Measurements from ENCODE around the gene SYK.

Gene SYK

GRCh38 chr9:90834828-90835595 lies 33.4 kb downstream of the SYK start:
- no peaks in the 10 kb centered on the region for H3K27me3 ChIP-seq (ENCODE audit: control insufficient read depth, insufficient read depth, low read length)
- H3K36me3 ChIP-seq (ENCODE audit: control insufficient read depth, insufficient read depth, low read length), result no peaks in the 10 kb centered on the region
- H3K27ac ChIP-seq (ENCODE audit: low read depth, low read length), result no peak overlapping the region
- H3K4me3 ChIP-seq (ENCODE audit: low read length), result no peak overlapping the region
- H3K4me1 ChIP-seq (ENCODE audit: control insufficient read depth, insufficient read depth, low read length), result no peaks in the 10 kb centered on the region
- no peak overlapping the region for H3K9ac ChIP-seq (ENCODE audit: low read length)

- Histone ChIP-seq H3K4me1 (ENCODE audit: control insufficient read depth, insufficient read depth, low read length) (no peaks in the 10 kb centered on the region), H3K4me3 (ENCODE audit: low read length) (no peak overlapping the region), H3K9ac (ENCODE audit: low read length) (no peak overlapping the region), H3K36me3 (ENCODE audit: control insufficient read depth, insufficient read depth, low read length) (no peaks in the 10 kb centered on the region), H3K27ac (ENCODE audit: low read depth, low read length) (no peak overlapping the region), H3K27me3 (ENCODE audit: control insufficient read depth, insufficient read depth, low read length) (no peaks in the 10 kb centered on the region)
Measured at GRCh38 chr9:90836411-90837080, 34.9 kb downstream of the SYK start.

GRCh38 chr9:90838098-90838497 lies 36.5 kb downstream of the SYK start:
- H3K27me3 ChIP-seq (ENCODE audit: control insufficient read depth, insufficient read depth, low read length), result no peaks in the 10 kb centered on the region
- H3K4me1 ChIP-seq (ENCODE audit: control insufficient read depth, insufficient read depth, low read length), result no peaks in the 10 kb centered on the region
- no peak overlapping the region for H3K27ac ChIP-seq (ENCODE audit: low read depth, low read length)
- H3K9ac ChIP-seq (ENCODE audit: low read length), result no peak overlapping the region
- H3K36me3 ChIP-seq (ENCODE audit: control insufficient read depth, insufficient read depth, low read length), result no peaks in the 10 kb centered on the region
- H3K4me3 ChIP-seq (ENCODE audit: low read length), result no peak overlapping the region

- H3K4me3 ChIP-seq (ENCODE audit: low read length), result no peak overlapping the region
- H3K4me1 ChIP-seq (ENCODE audit: control insufficient read depth, insufficient read depth, low read length), result no peaks in the 10 kb centered on the region
- no peak overlapping the region for H3K27ac ChIP-seq (ENCODE audit: low read depth, low read length)
- H3K36me3 ChIP-seq (ENCODE audit: control insufficient read depth, insufficient read depth, low read length), result no peaks in the 10 kb centered on the region
- no peaks in the 10 kb centered on the region for H3K27me3 ChIP-seq (ENCODE audit: control insufficient read depth, insufficient read depth, low read length)
- H3K9ac ChIP-seq (ENCODE audit: low read length), result no peak overlapping the region
Measured at GRCh38 chr9:90838581-90839154, 37.0 kb downstream of the SYK start.

- Histone ChIP-seq H3K27me3 (ENCODE audit: control insufficient read depth, insufficient read depth, low read length) (no peaks in the 10 kb centered on the region), H3K36me3 (ENCODE audit: control insufficient read depth, insufficient read depth, low read length) (no peaks in the 10 kb centered on the region), H3K27ac (ENCODE audit: low read depth, low read length) (no peak overlapping the region), H3K4me3 (ENCODE audit: low read length) (no peak overlapping the region), H3K9ac (ENCODE audit: low read length) (no peak overlapping the region), H3K4me1 (ENCODE audit: control insufficient read depth, insufficient read depth, low read length) (no peaks in the 10 kb centered on the region)
Measured at GRCh38 chr9:90839183-90839728, 37.6 kb downstream of the SYK start.

- H3K27ac ChIP-seq (ENCODE audit: low read depth, low read length), result no peak overlapping the region
- H3K4me3 ChIP-seq (ENCODE audit: low read length), result no peak overlapping the region
- no peaks in the 10 kb centered on the region for H3K36me3 ChIP-seq (ENCODE audit: control insufficient read depth, insufficient read depth, low read length)
- no peaks in the 10 kb centered on the region for H3K4me1 ChIP-seq (ENCODE audit: control insufficient read depth, insufficient read depth, low read length)
- H3K27me3 ChIP-seq (ENCODE audit: control insufficient read depth, insufficient read depth, low read length), result no peaks in the 10 kb centered on the region
- no peak overlapping the region for H3K9ac ChIP-seq (ENCODE audit: low read length)
Measured at GRCh38 chr9:90840696-90841095, 39.1 kb downstream of the SYK start.

- Histone ChIP-seq H3K27ac (ENCODE audit: low read depth, low read length) (no peak overlapping the region), H3K4me1 (ENCODE audit: control insufficient read depth, insufficient read depth, low read length) (no peaks in the 10 kb centered on the region), H3K9ac (ENCODE audit: low read length) (no peak overlapping the region), H3K4me3 (ENCODE audit: low read length) (no peak overlapping the region), H3K27me3 (ENCODE audit: control insufficient read depth, insufficient read depth, low read length) (no peaks in the 10 kb centered on the region), H3K36me3 (ENCODE audit: control insufficient read depth, insufficient read depth, low read length) (no peaks in the 10 kb centered on the region)
Measured at GRCh38 chr9:90841213-90841612, 39.6 kb downstream of the SYK start.

GRCh38 chr9:90841615-90842014 lies 40.0 kb downstream of the SYK start:
- Histone ChIP-seq H3K27me3 (ENCODE audit: control insufficient read depth, insufficient read depth, low read length) (no peaks in the 10 kb centered on the region), H3K4me1 (ENCODE audit: control insufficient read depth, insufficient read depth, low read length) (no peaks in the 10 kb centered on the region), H3K36me3 (ENCODE audit: control insufficient read depth, insufficient read depth, low read length) (no peaks in the 10 kb centered on the region), H3K9ac (ENCODE audit: low read length) (no peak overlapping the region), H3K27ac (ENCODE audit: low read depth, low read length) (no peak overlapping the region), H3K4me3 (ENCODE audit: low read length) (no peak overlapping the region)

GRCh38 chr9:90842176-90842777 lies 40.7 kb downstream of the SYK start:
- Histone ChIP-seq H3K4me1 (ENCODE audit: control insufficient read depth, insufficient read depth, low read length) (no peaks in the 10 kb centered on the region), H3K4me3 (ENCODE audit: low read length) (no peak overlapping the region), H3K36me3 (ENCODE audit: control insufficient read depth, insufficient read depth, low read length) (no peaks in the 10 kb centered on the region), H3K27ac (ENCODE audit: low read depth, low read length) (no peak overlapping the region), H3K9ac (ENCODE audit: low read length) (no peak overlapping the region), H3K27me3 (ENCODE audit: control insufficient read depth, insufficient read depth, low read length) (no peaks in the 10 kb centered on the region)

- Histone ChIP-seq H3K27ac (ENCODE audit: low read depth, low read length) (no peak overlapping the region), H3K9ac (ENCODE audit: low read length) (no peak overlapping the region), H3K4me1 (ENCODE audit: control insufficient read depth, insufficient read depth, low read length) (no peaks in the 10 kb centered on the region), H3K27me3 (ENCODE audit: control insufficient read depth, insufficient read depth, low read length) (no peaks in the 10 kb centered on the region), H3K4me3 (ENCODE audit: low read length) (no peak overlapping the region), H3K36me3 (ENCODE audit: control insufficient read depth, insufficient read depth, low read length) (no peaks in the 10 kb centered on the region)
Measured at GRCh38 chr9:90842996-90843395, 41.4 kb downstream of the SYK start.

- H3K27ac ChIP-seq (ENCODE audit: low read depth, low read length), result no peak overlapping the region
- peaks cover under 1% of the 10 kb centered on the region for H3K36me3 ChIP-seq (ENCODE audit: control insufficient read depth, insufficient read depth, low read length)
- H3K27me3 ChIP-seq (ENCODE audit: control insufficient read depth, insufficient read depth, low read length), result no peaks in the 10 kb centered on the region
- H3K4me3 ChIP-seq (ENCODE audit: low read length), result no peak overlapping the region
- H3K4me1 ChIP-seq (ENCODE audit: control insufficient read depth, insufficient read depth, low read length), result no peaks in the 10 kb centered on the region
- no peak overlapping the region for H3K9ac ChIP-seq (ENCODE audit: low read length)
Measured at GRCh38 chr9:90843525-90843924, 41.9 kb downstream of the SYK start.

- Histone ChIP-seq H3K4me3 (ENCODE audit: low read length) (no peak overlapping the region), H3K4me1 (ENCODE audit: control insufficient read depth, insufficient read depth, low read length) (no peaks in the 10 kb centered on the region), H3K36me3 (ENCODE audit: control insufficient read depth, insufficient read depth, low read length) (peaks cover 3% of the 10 kb centered on the region), H3K9ac (ENCODE audit: low read length) (no peak overlapping the region), H3K27me3 (ENCODE audit: control insufficient read depth, insufficient read depth, low read length) (no peaks in the 10 kb centered on the region), H3K27ac (ENCODE audit: low read depth, low read length) (no peak overlapping the region)
Measured at GRCh38 chr9:90844326-90844725, 42.7 kb downstream of the SYK start.

All from rectal smooth muscle tissue (tissue), 1 donor.